Calu3 (cell line): ENCODE data around the gene PRKCI. TPM values are rescaled to one million over a fixed set of nuclear protein-coding genes. Genes with fewer than 3 reads are reported as not detected.

Experiments
- BruUV-seq: library from RNA; stranded (reverse); fragments of 400-500 nt; replicated peaks from 2 replicates; lab custom pipeline; 2021; lab: Mats Ljungman, UMichigan
- CTCF ChIA-PET: fragments of 300-600 bp; sonication (Branson Sonifier 250); formaldehyde crosslinking; loops from one replicate; lab custom pipeline; 2022; ENCODE audit warnings: antibody characterized with exemption; lab: Charles Lee
- DNase-seq: peaks from one replicate; pipeline ENCODE4 v3.0.0; 2022
- H3K27ac Mint-ChIP-seq: one replicate; pipeline ENCODE4 v1.8.0; 2022; ENCODE audit warnings: mixed read lengths; ENCODE audit not compliant: unreplicated experiment
- H3K27me3 Mint-ChIP-seq: one replicate; pipeline ENCODE4 v1.8.0; 2022; ENCODE audit warnings: mixed read lengths; ENCODE audit not compliant: unreplicated experiment
- H3K36me3 Mint-ChIP-seq: one replicate; pipeline ENCODE4 v1.8.0; 2022; ENCODE audit warnings: mild to moderate bottlenecking, moderate library complexity, mixed read lengths; ENCODE audit not compliant: insufficient read depth, unreplicated experiment
- H3K4me1 Mint-ChIP-seq: one replicate; pipeline ENCODE4 v1.8.0; 2022; ENCODE audit warnings: mild to moderate bottlenecking, low read depth, mixed read lengths; ENCODE audit not compliant: unreplicated experiment
- H3K4me3 Mint-ChIP-seq: one replicate; pipeline ENCODE4 v1.8.0; 2022; ENCODE audit warnings: mild to moderate bottlenecking, low read depth, moderate library complexity, mixed read lengths; ENCODE audit not compliant: unreplicated experiment
- H3K9me3 Mint-ChIP-seq: one replicate; pipeline ENCODE4 v1.8.0; 2022; ENCODE audit warnings: low read depth, mixed read lengths; ENCODE audit not compliant: unreplicated experiment
- CTCF ChIP-seq: fragments of 200-600 bp; IDR thresholded peaks from one replicate; pipeline ENCODE4 v1.8.0; 2022; ENCODE audit warnings: antibody characterized with exemption; ENCODE audit not compliant: unreplicated experiment
- intact Hi-C: fragments of 100-400 bp; cut with micrococcal nuclease; formaldehyde crosslinking; loops from one replicate; pipeline ENCODE4 v1.10.0; 2022; ENCODE audit not compliant: unreplicated experiment
- total RNA-seq: library from RNA; stranded (reverse); gene quantifications from 2 replicates; pipeline ENCODE4 v1.2.3, GENCODE V29; 2022

Gene PRKCI
- total RNA-seq, 1 experiment from 2014 or later: 79.5 TPM

- DNase-seq: peak; percentile 61
- Mint-ChIP-seq H3K27me3 (no peaks in the 10 kb centered on the region), H3K27ac (peak overlapping the region; percentile 89), H3K36me3 (peaks cover 13% of the 10 kb centered on the region), H3K9me3 (peaks cover under 1% of the 10 kb centered on the region), H3K4me1 (peaks cover 48% of the 10 kb centered on the region), H3K4me3 (peak overlapping the region; percentile 10)
- intact Hi-C loops: loop anchor here (2.0 kb wide), 1 partner anchor 37 kb away; no protein-coding TSS in a partner anchor
- CTCF ChIA-PET: interaction anchor here (0.8 to 3.3 kb wide), 3 partner anchors 12 to 37 kb away, joined by 3 to 24 read pairs (median 3); partner anchors contain the start of gene SKIL
- no TSS peak for BruUV-seq
- no peak for TF ChIP-seq CTCF
Observed at GRCh38 chr3:170321321-170322034, 99.3 kb downstream of the PRKCI start.

GRCh38 chr3:170322566-170323269 lies 100.5 kb downstream of the PRKCI start:
- Mint-ChIP-seq H3K27ac (peak overlapping the region; percentile 89), H3K27me3 (no peaks in the 10 kb centered on the region), H3K36me3 (peaks cover 13% of the 10 kb centered on the region), H3K4me3 (peak overlapping the region; percentile 32), H3K4me1 (peaks cover 48% of the 10 kb centered on the region), H3K9me3 (peaks cover 3% of the 10 kb centered on the region)
- TF ChIP-seq CTCF: no peak
- no TSS peak for BruUV-seq
- no peak for DNase-seq
- intact Hi-C loops: no loop called here
- CTCF ChIA-PET: interaction anchor here (0.6 to 3.3 kb wide), 2 partner anchors 34 to 754 kb away, joined by 4 to 24 read pairs; partner anchors contain the start of gene SKIL

- peaks cover 3% of the 10 kb centered on the region for H3K9me3 Mint-ChIP-seq
- CTCF ChIA-PET: interaction anchor here (0.6 to 1.5 kb wide), 4 partner anchors 16 to 753 kb away, joined by 3 to 5 read pairs (median 4); no protein-coding TSS in a partner anchor
- intact Hi-C loops: no loop called here
- BruUV-seq: no TSS peak
- no peak for TF ChIP-seq CTCF
- peaks cover 48% of the 10 kb centered on the region for H3K4me1 Mint-ChIP-seq
- DNase-seq: no peak
- H3K36me3 Mint-ChIP-seq: peaks cover 17% of the 10 kb centered on the region
- peak overlapping the region; percentile 32 for H3K4me3 Mint-ChIP-seq
- peak overlapping the region; percentile 89 for H3K27ac Mint-ChIP-seq
- no peaks in the 10 kb centered on the region for H3K27me3 Mint-ChIP-seq
Observed at GRCh38 chr3:170323331-170323730, 101.1 kb downstream of the PRKCI start.

GRCh38 chr3:170324962-170325361 lies 102.7 kb downstream of the PRKCI start:
- CTCF ChIA-PET: interaction anchor here (0.7 to 1.5 kb wide), 3 partner anchors 32 to 86 kb away, joined by 3 to 5 read pairs (median 3); no protein-coding TSS in a partner anchor
- Mint-ChIP-seq H3K4me1 (peaks cover 57% of the 10 kb centered on the region), H3K27me3 (no peaks in the 10 kb centered on the region), H3K9me3 (peaks cover 3% of the 10 kb centered on the region), H3K4me3 (no peak overlapping the region), H3K27ac (no peak overlapping the region), H3K36me3 (peaks cover 19% of the 10 kb centered on the region)
- BruUV-seq: no TSS peak
- no peak for DNase-seq
- intact Hi-C loops: no loop called here
- TF ChIP-seq CTCF: no peak
